Thoracic aorta endothelial cell (primary cell): ENCODE data around the gene KRTAP9-4. TPM values are rescaled to one million over a fixed set of nuclear protein-coding genes. Genes with fewer than 3 reads are reported as not detected.

ENCODE experiments used
- small RNA-seq: library from RNA; depleted of rRNA; stranded (forward); fragments of <200 nt; gene quantifications from one replicate; pipeline ENCODE3, GENCODE V24; 2012
- total RNA-seq: library from RNA; depleted of rRNA; stranded (reverse); fragments of >200 nt; gene quantifications from 2 replicates; pipeline ENCODE4 v1.2.3, GENCODE V29; 2012

The KRTAP9-4 gene, protein sequence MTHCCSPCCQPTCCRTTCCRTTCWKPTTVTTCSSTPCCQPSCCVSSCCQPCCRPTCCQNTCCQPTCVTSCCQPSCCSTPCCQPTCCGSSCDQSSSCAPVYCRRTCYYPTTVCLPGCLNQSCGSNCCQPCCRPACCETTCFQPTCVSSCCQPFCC
- total RNA-seq = not detected in 2 replicates

DNA sequence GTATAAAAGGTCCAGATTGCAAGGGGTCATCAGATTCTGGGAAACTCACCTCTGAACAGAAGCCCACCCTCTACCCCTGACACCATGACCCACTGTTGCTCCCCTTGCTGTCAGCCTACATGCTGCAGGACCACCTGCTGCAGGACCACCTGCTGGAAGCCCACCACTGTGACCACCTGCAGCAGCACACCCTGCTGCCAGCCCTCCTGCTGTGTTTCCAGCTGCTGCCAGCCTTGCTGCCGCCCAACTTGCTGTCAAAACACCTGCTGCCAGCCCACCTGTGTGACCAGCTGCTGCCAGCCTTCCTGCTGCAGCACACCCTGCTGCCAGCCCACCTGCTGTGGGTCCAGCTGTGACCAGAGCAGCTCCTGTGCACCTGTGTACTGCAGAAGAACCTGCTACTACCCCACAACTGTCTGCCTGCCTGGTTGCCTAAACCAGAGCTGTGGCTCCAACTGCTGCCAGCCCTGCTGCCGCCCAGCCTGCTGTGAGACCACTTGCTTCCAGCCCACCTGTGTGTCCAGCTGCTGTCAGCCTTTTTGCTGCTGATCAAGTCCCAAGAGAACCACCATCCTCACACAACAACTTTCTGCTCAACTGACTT is at the start of gene KRTAP9-4:
TSS of gene KRTAP9-4 (plus strand) at position 51 of the 604 bp plus-strand sequence. CDS start at position 85, 34 bp downstream.

DNA sequence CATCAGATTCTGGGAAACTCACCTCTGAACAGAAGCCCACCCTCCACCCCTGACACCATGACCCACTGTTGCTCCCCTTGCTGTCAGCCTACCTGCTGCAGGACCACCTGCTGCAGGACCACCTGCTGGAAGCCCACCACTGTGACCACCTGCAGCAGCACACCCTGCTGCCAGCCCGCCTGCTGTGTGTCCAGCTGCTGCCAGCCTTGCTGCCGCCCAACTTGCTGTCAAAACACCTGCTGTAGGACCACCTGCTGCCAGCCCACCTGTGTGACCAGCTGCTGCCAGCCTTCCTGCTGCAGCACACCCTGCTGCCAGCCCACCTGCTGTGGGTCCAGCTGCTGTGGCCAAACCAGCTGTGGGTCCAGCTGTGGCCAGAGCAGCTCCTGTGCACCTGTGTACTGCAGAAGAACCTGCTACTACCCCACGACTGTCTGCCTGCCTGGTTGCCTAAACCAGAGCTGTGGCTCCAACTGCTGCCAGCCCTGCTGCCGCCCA is 22.8 kb upstream of the KRTAP9-4 start, which contains the start of gene KRTAP9-2:
TSS of gene KRTAP9-2 (plus strand) at position 51 of the 498 bp plus-strand sequence. CDS start at position 58, 7 bp downstream.

DNA sequence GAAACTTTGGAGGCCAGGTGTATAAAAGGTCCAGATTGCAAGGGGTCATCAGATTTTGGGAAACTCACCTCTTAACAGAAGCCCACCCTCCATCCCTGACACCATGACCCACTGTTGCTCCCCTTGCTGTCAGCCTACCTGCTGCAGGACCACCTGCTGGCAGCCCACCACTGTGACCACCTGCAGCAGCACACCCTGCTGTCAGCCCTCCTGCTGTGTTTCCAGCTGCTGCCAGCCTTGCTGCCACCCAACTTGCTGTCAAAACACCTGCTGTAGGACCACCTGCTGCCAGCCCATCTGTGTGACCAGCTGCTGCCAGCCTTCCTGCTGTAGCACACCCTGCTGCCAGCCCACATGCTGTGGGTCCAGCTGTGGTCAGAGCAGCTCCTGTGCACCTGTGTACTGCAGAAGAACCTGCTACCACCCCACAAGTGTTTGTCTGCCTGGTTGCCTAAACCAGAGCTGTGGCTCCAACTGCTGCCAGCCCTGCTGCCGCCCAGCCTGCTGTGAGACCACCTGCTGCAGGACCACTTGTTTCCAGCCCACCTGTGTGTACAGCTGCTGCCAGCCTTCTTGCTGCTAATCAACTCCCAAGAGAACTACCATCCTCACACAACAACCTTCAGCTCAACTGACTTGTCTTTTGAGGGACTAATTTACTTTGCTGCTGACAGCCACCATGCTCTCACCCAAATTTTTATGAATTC is 16.9 kb upstream of the KRTAP9-4 start, which contains the start of gene KRTAP9-3:
TSS of gene KRTAP9-3 (plus strand) at position 51 of the 707 bp plus-strand sequence. CDS start at position 104, 53 bp downstream.

DNA sequence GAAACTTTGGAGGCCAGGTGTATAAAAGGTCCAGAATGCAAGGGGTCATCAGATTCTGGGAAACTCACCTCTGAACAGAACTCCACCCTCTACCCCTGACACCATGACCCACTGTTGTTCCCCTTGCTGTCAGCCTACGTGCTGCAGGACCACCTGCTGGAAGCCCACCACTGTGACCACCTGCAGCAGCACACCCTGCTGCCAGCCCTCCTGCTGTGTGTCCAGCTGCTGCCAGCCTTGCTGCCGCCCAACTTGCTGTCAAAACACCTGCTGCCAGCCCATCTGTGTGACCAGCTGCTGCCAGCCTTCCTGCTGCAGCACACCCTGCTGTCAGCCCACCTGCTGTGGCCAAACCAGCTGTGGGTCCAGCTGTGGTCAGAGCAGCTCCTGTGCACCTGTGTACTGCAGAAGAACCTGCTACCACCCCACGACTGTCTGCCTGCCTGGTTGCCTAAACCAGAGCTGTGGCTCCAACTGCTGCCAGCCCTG is 11.5 kb upstream of the KRTAP9-4 start, which contains the start of gene KRTAP9-8:
TSS of gene KRTAP9-8 (plus strand) at position 51 of the 489 bp plus-strand sequence. CDS start at position 104, 53 bp downstream.

DNA sequence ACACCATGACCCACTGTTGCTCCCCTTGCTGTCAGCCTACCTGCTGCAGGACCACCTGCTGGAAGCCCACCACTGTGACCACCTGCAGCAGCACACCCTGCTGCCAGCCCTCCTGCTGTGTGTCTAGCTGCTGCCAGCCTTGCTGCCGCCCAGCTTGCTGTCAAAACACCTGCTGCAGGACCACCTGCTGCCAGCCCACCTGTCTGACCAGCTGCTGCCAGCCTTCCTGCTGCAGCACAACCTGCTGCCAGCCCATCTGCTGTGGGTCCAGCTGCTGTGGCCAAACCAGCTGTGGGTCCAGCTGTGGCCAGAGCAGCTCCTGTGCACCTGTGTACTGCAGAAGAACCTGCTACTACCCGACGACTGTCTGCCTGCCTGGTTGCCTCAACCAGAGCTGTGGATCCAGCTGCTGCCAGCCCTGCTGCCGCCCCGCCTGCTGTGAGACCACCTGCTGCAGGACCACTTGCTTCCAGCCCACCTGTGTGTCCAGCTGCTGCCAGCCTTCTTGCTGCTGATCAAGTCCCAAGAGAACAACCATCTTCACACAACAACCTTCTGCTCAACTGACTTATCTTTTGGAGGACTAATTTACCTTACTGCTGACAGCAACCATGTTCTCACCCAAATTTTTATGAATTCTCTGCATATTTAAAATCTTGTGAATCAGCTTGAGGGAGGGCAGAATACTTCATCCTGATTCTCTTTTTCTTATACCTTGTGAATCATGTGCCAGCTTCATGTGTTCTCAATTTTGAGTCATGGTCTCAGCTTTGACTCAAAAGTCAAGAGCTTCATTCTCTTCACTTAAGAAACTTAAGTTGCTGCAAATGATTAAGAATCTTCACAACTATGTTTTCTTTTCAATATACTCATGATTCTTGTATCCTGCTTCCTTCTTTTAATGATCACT is 6.1 kb downstream of the KRTAP9-4 start, which contains the start of gene KRTAP9-9:
TSS of gene KRTAP9-9 (plus strand) at position 4 of the 910 bp plus-strand sequence.

DNA sequence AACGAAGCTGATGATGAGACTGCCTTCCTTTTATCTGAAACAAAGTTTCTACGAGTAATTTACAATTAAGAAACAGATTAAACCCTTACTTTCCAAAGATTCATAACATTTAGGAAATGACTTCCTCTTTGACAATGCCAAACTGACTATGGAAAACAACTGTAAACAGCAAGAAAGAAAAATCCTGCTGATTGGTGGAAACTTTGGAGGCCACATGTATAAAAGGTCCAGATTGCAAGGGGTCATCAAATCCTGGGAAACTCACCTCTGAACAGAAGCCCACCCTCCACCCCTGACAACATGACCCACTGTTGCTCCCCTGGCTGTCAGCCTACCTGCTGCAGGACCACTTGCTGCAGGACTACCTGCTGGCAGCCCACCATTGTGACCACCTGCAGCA is 15.6 kb downstream of the KRTAP9-4 start, which contains the start of gene KRTAP9-6:
TSS of gene KRTAP9-6 (plus strand) at position 301 of the 400 bp plus-strand sequence. CDS start at position 301, 0 bp downstream.

DNA sequence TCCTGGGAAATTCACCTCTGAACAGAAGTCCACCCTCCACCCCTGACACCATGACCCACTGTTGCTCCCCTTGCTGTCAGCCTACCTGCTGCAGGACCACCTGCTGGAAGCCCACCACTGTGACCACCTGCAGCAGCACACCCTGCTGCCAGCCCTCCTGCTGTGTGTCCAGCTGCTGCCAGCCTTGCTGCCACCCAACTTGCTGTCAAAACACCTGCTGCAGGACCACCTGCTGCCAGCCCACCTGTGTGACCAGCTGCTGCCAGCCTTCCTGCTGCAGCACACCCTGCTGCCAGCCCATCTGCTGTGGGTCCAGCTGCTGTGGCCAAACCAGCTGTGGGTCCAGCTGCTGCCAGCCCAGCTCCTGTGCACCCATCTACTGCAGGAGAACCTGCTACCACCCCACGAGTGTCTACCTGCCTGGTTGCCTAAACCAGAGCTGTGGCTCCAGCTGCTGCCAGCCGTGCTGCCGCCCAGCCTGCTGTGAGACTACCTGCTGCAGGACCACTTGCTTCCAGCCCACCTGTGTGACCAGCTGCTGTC is 26.2 kb downstream of the KRTAP9-4 start, which contains the start of gene KRTAP9-7:
TSS of gene KRTAP9-7 (plus strand) at position 51 of the 543 bp plus-strand sequence. CDS start at position 51, 0 bp downstream.

Small RNA genes lying within 50 kb of the gene (small RNA-seq; reads per million reads assigned to genes)
- gene KRTAP9-10P = not detected

Other genes starting within 250 kb of the KRTAP9-4 start
- not detected in 2 replicates for gene KRTAP3-2, start 249.8 kb upstream of the KRTAP9-4 start, total RNA-seq
- not detected in 2 replicates for gene KRTAP3-1, start 240.6 kb upstream of the KRTAP9-4 start, total RNA-seq
- gene KRTAP1-5, start 222.5 kb upstream of the KRTAP9-4 start, total RNA-seq = not detected in 2 replicates
- gene KRTAP1-4, start 219.5 kb upstream of the KRTAP9-4 start, total RNA-seq = not detected in 2 replicates
- not detected in 2 replicates for gene KRTAP1-3, start 214.8 kb upstream of the KRTAP9-4 start, total RNA-seq
- not detected in 2 replicates for gene KRTAP1-1, start 208.2 kb upstream of the KRTAP9-4 start, total RNA-seq
- not detected in 2 replicates for gene KRTAP2-1, start 202.4 kb upstream of the KRTAP9-4 start, total RNA-seq
- gene KRTAP2-2, start 194.5 kb upstream of the KRTAP9-4 start, total RNA-seq = not detected in 2 replicates
- gene KRTAP2-3, start 189.6 kb upstream of the KRTAP9-4 start, total RNA-seq = not detected in 2 replicates
- gene KRTAP2-4, start 183.8 kb upstream of the KRTAP9-4 start, total RNA-seq = not detected in 2 replicates
- not detected in 2 replicates for gene KRTAP4-7, start 165.5 kb upstream of the KRTAP9-4 start, total RNA-seq
- gene KRTAP4-8, start 151.5 kb upstream of the KRTAP9-4 start, total RNA-seq = not detected in 2 replicates
- gene KRTAP4-16, start 147.5 kb upstream of the KRTAP9-4 start, total RNA-seq = not detected in 2 replicates
- not detected in 2 replicates for gene KRTAP4-9, start 144.3 kb upstream of the KRTAP9-4 start, total RNA-seq
- not detected in 2 replicates for gene KRTAP4-11, start 131.3 kb upstream of the KRTAP9-4 start, total RNA-seq
- gene KRTAP4-12, start 125.5 kb upstream of the KRTAP9-4 start, total RNA-seq = not detected in 2 replicates
- not detected in 2 replicates for gene KRTAP4-6, start 109.1 kb upstream of the KRTAP9-4 start, total RNA-seq
- gene KRTAP4-5, start 99.9 kb upstream of the KRTAP9-4 start, total RNA-seq = not detected in 2 replicates
- not detected in 2 replicates for gene KRTAP4-4, start 88.9 kb upstream of the KRTAP9-4 start, total RNA-seq
- gene KRTAP4-3, start 81.5 kb upstream of the KRTAP9-4 start, total RNA-seq = not detected in 2 replicates
- not detected in 2 replicates for gene KRTAP4-2, start 71.5 kb upstream of the KRTAP9-4 start, total RNA-seq
- not detected in 2 replicates for gene KRTAP4-1, start 64.8 kb upstream of the KRTAP9-4 start, total RNA-seq
- not detected in 2 replicates for gene KRTAP9-1, start 59.8 kb upstream of the KRTAP9-4 start, total RNA-seq
- gene KRTAP9-2, start 23.0 kb upstream of the KRTAP9-4 start, total RNA-seq = not detected in 2 replicates
- not detected in 2 replicates for gene KRTAP9-3, start 17.2 kb upstream of the KRTAP9-4 start, total RNA-seq
- gene KRTAP9-8, start 11.7 kb upstream of the KRTAP9-4 start, total RNA-seq = not detected in 2 replicates
- gene KRTAP9-9, start 5.7 kb downstream of the KRTAP9-4 start, total RNA-seq = not detected in 2 replicates
- not detected in 2 replicates for gene KRTAP9-6, start 15.7 kb downstream of the KRTAP9-4 start, total RNA-seq
- not detected in 2 replicates for gene KRTAP9-7, start 26.0 kb downstream of the KRTAP9-4 start, total RNA-seq
- not detected in 2 replicates for gene KRTAP29-1, start 53.2 kb downstream of the KRTAP9-4 start, total RNA-seq
- not detected in 2 replicates for gene KRTAP16-1, start 59.6 kb downstream of the KRTAP9-4 start, total RNA-seq
- not detected in 2 replicates for gene KRTAP17-1, start 66.0 kb downstream of the KRTAP9-4 start, total RNA-seq
- gene KRT33A, start 101.1 kb downstream of the KRTAP9-4 start, total RNA-seq = not detected in 2 replicates
- not detected in 2 replicates for gene KRT33B, start 120.1 kb downstream of the KRTAP9-4 start, total RNA-seq
- gene KRT34, start 132.6 kb downstream of the KRTAP9-4 start, total RNA-seq = not detected in 2 replicates
- gene KRT31, start 147.9 kb downstream of the KRTAP9-4 start, total RNA-seq = not detected in 2 replicates
- not detected in 2 replicates for gene KRT37, start 174.9 kb downstream of the KRTAP9-4 start, total RNA-seq
- gene KRT38, start 191.3 kb downstream of the KRTAP9-4 start, total RNA-seq = not detected in 2 replicates
- gene KRT32, start 217.7 kb downstream of the KRTAP9-4 start, total RNA-seq = not detected in 2 replicates
- gene KRT35, start 231.5 kb downstream of the KRTAP9-4 start, total RNA-seq = not detected in 2 replicates
- gene KRT36, start 240.2 kb downstream of the KRTAP9-4 start, total RNA-seq = not detected in 2 replicates